ENCODE data around the gene ABCB11. TPM values are rescaled to one million over a fixed set of nuclear protein-coding genes. Genes with fewer than 3 reads are reported as not detected.
"Not testable (repeated sequence)": the region's sequence is repeated elsewhere in the genome, so short reads cannot be mapped to it uniquely, and the experiment has no call there.

The ABCB11 gene
- total RNA-seq, 1 donor from 2014 or later = not detected

GRCh38 chr2:168889635-168890005 is 141.5 kb downstream of the ABCB11 start:
- H3K27ac Mint-ChIP-seq (ENCODE audit: unreplicated experiment) = no peak overlapping the region
- H3K4me3 Mint-ChIP-seq (ENCODE audit: unreplicated experiment) = peak overlapping the region; percentile 95
- no peak for TF ChIP-seq CTCF (IDR thresholded peaks at IDR 0.05)
- peaks cover 21% of the 10 kb centered on the region for H3K27me3 Mint-ChIP-seq (ENCODE audit: unreplicated experiment)
- no peaks in the 10 kb centered on the region for H3K36me3 Mint-ChIP-seq (ENCODE audit: unreplicated experiment)
- no peaks in the 10 kb centered on the region for H3K9me3 Mint-ChIP-seq (ENCODE audit: unreplicated experiment)
- no peak for DNase-seq (ENCODE audit: extremely low spot score, unreplicated experiment)
- peaks cover 17% of the 10 kb centered on the region for H3K4me1 Mint-ChIP-seq (ENCODE audit: unreplicated experiment)

- peaks cover 9% of the 10 kb centered on the region for H3K4me1 Mint-ChIP-seq (ENCODE audit: unreplicated experiment)
- no peak overlapping the region for H3K27ac Mint-ChIP-seq (ENCODE audit: unreplicated experiment)
- no peaks in the 10 kb centered on the region for H3K27me3 Mint-ChIP-seq (ENCODE audit: unreplicated experiment)
- no peaks in the 10 kb centered on the region for H3K36me3 Mint-ChIP-seq (ENCODE audit: unreplicated experiment)
- no peak overlapping the region for H3K4me3 Mint-ChIP-seq (ENCODE audit: unreplicated experiment)
- H3K9me3 Mint-ChIP-seq (ENCODE audit: unreplicated experiment) = no peaks in the 10 kb centered on the region
- no peak for DNase-seq (ENCODE audit: extremely low spot score, unreplicated experiment)
- TF ChIP-seq CTCF (IDR thresholded peaks at IDR 0.05) = no peak
Measured at GRCh38 chr2:168884975-168885374, 146.1 kb downstream of the ABCB11 start.

DNA sequence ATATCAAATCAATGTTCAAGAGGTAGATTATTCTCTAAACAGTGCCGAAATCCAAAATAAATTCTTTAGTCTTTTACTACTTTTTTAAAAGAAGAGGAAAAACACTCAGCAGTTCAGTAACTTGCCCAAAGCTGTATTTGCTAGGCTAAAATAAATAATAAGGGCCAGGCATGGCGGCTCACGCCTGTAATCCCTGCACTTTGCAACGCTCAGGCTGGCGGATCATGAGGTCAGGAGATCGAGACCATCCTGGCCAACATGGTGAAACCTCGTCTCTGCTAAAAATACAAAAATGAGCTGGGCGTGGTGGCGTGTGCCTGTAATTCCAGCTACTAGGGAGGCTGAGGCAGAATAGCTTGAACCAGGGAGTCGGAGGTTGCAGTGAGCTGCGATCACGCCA is 149.0 kb downstream of the ABCB11 start:
- not testable (repeated sequence) for H3K27ac Mint-ChIP-seq (ENCODE audit: unreplicated experiment); H3K4me1 Mint-ChIP-seq (ENCODE audit: unreplicated experiment); H3K27me3 Mint-ChIP-seq (ENCODE audit: unreplicated experiment); H3K4me3 Mint-ChIP-seq (ENCODE audit: unreplicated experiment); H3K9me3 Mint-ChIP-seq (ENCODE audit: unreplicated experiment); H3K36me3 Mint-ChIP-seq (ENCODE audit: unreplicated experiment); DNase-seq (ENCODE audit: extremely low spot score, unreplicated experiment)

DNA sequence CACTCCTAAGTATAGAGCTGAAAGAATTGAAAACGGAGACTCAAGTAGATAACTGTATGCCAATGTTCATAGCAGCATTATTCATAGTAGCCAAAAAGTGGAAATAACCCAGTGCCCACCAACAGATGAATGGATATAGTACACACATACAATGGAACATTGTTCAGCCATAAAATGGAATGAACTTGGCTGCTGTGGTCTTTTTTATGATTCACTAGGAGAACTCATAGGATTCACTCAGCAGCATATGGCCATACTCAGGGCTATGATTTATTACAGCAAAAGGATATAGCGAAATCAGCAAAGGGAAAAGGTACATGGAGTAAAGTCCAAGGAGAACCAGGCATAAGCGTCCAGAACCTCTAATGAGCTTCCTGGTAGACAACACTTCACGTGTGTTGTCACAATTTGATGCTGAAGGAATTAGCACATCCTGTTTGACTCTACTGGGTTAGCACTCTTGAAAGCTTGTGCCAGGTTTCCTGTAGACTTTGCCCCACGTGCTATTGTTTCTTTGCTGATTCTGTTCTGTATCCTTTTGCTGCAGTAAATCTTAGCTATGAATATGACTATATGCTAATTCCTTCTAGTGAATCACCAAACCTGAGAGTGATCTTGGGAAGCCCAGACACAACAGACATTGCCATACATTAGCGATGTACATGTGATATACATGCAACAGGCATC is 156.6 kb downstream of the ABCB11 start:
- peaks cover 3% of the 10 kb centered on the region for H3K36me3 Mint-ChIP-seq (ENCODE audit: unreplicated experiment)
- no peaks in the 10 kb centered on the region for H3K27me3 Mint-ChIP-seq (ENCODE audit: unreplicated experiment)
- peaks cover 14% of the 10 kb centered on the region for H3K4me1 Mint-ChIP-seq (ENCODE audit: unreplicated experiment)
- no peak for DNase-seq (ENCODE audit: extremely low spot score, unreplicated experiment)
- no peak for TF ChIP-seq CTCF (IDR thresholded peaks at IDR 0.05)
- no peak overlapping the region for H3K27ac Mint-ChIP-seq (ENCODE audit: unreplicated experiment)
- H3K9me3 Mint-ChIP-seq (ENCODE audit: unreplicated experiment) = no peaks in the 10 kb centered on the region
- H3K4me3 Mint-ChIP-seq (ENCODE audit: unreplicated experiment) = no peak overlapping the region

DNA sequence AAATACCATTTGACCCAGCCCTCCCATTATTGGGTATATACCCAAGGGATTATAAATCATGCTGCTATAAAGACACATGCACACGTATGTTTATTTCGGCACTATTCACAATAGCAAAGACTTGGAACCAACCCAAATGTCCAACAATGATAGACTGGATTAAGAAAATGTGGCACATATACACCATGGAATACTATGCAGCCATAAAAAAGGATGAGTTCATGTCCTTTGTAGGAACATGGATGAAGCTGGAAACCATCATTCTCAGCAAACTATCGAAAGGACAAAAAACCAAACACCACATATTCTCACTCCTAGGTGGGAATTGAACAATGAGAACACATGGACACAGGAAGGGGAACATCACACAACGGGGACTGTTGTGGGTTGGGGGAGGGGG is 160.3 kb downstream of the ABCB11 start:
- H3K27ac Mint-ChIP-seq (ENCODE audit: unreplicated experiment); H3K9me3 Mint-ChIP-seq (ENCODE audit: unreplicated experiment); H3K4me1 Mint-ChIP-seq (ENCODE audit: unreplicated experiment); H3K36me3 Mint-ChIP-seq (ENCODE audit: unreplicated experiment); H3K4me3 Mint-ChIP-seq (ENCODE audit: unreplicated experiment); H3K27me3 Mint-ChIP-seq (ENCODE audit: unreplicated experiment); DNase-seq (ENCODE audit: extremely low spot score, unreplicated experiment): not testable (repeated sequence)

Other genes with a start within 250 kb of the ABCB11 start
- gene NOSTRIN, start 228.7 kb downstream of the ABCB11 start, total RNA-seq = not detected in 2 replicates
- 4.4 and 5.6 TPM in 2 replicates for gene SPC25, start 140.9 kb downstream of the ABCB11 start, total RNA-seq
- gene G6PC2, start 130.0 kb downstream of the ABCB11 start, total RNA-seq = not detected in 2 replicates
- not detected in 2 replicates for gene DHRS9, start 38.2 kb upstream of the ABCB11 start, total RNA-seq

All from osteocyte (in vitro differentiated cells).